Neuronal stem cell (in vitro differentiated cells): ENCODE results near the gene ANKS6.

Experiments used
- DNase-seq: peaks from one replicate; pipeline ENCODE4 v3.0.0-alpha.2; 2013; ENCODE audit warnings: low spot score
- H2AFZ ChIP-seq: one replicate; pipeline ENCODE4 v1.6.1; 2013; ENCODE audit warnings: mild to moderate bottlenecking, low read length, inconsistent platforms
- H2AK5ac ChIP-seq: 2 replicates; pipeline ENCODE4 v1.6.1; 2013; ENCODE audit warnings: low read depth, mild to moderate bottlenecking, inconsistent platforms, low read length, moderate library complexity, mixed read lengths
- H2BK120ac ChIP-seq: 2 replicates; pipeline ENCODE4 v1.6.1; 2013; ENCODE audit warnings: low read depth, mild to moderate bottlenecking, inconsistent platforms, low read length, moderate library complexity, mixed read lengths
- H2BK12ac ChIP-seq: one replicate; pipeline ENCODE4 v1.6.1; 2013; ENCODE audit warnings: low read length, inconsistent platforms
- H2BK15ac ChIP-seq: 2 replicates; pipeline ENCODE4 v1.6.1; 2013; ENCODE audit warnings: mild to moderate bottlenecking, low read length, inconsistent platforms, mixed read lengths
- H2BK5ac ChIP-seq: one replicate; pipeline ENCODE4 v1.6.1; 2013; ENCODE audit warnings: inconsistent platforms, mild to moderate bottlenecking, low read length, moderate library complexity
- H3K14ac ChIP-seq: one replicate; pipeline ENCODE4 v1.6.1; 2013; ENCODE audit warnings: low read length, inconsistent platforms
- H3K18ac ChIP-seq: 2 replicates; pipeline ENCODE4 v1.6.1; 2013; ENCODE audit warnings: low read length, inconsistent platforms
- H3K23ac ChIP-seq: 2 replicates; pipeline ENCODE4 v1.6.1; 2013; ENCODE audit warnings: low read depth, mild to moderate bottlenecking, mixed read lengths, low read length, inconsistent platforms; ENCODE audit not compliant: poor library complexity
- H3K27ac ChIP-seq: replicated peaks from 3 replicates; pipeline ENCODE4 v1.5.1; 2013; ENCODE audit warnings: low read length, inconsistent platforms
- H3K27me3 ChIP-seq, 3 experiments: 2 replicates each; pipeline ENCODE4 v1.6.1; 2013; ENCODE audit warnings: low read length in 3 of 3, mild to moderate bottlenecking in 2 of 3, inconsistent platforms in 1 of 3, low read depth in 1 of 3, mixed read lengths in 1 of 3, moderate library complexity in 1 of 3; ENCODE audit not compliant: control insufficient read depth in 3 of 3, insufficient read depth in 3 of 3
- H3K36me3 ChIP-seq, 2 donors: replicated peaks in 1 of 2; 2 replicates each; pipeline ENCODE4 v1.6.1; 2013; ENCODE audit warnings: low read length in 2 of 2; ENCODE audit not compliant: control insufficient read depth in 2 of 2, insufficient read depth in 2 of 2
- H3K4ac ChIP-seq: 2 replicates; pipeline ENCODE4 v1.6.1; 2013; ENCODE audit warnings: inconsistent platforms, mild to moderate bottlenecking, low read length, moderate library complexity
- H3K4me1 ChIP-seq, 2 donors: 1 replicate in 1 of 2; 2 replicates in 1 of 2; pipeline ENCODE4 v1.6.1; 2013; ENCODE audit warnings: low read length in 2 of 2, low read depth in 1 of 2; ENCODE audit not compliant: control insufficient read depth in 2 of 2, insufficient read depth in 1 of 2
- H3K4me2 ChIP-seq: one replicate; pipeline ENCODE4 v1.6.1; 2013; ENCODE audit warnings: mild to moderate bottlenecking, low read length, inconsistent platforms; ENCODE audit not compliant: insufficient read depth, poor library complexity, severe bottlenecking
- H3K4me3 ChIP-seq, 2 donors: 2 replicates each; pipeline ENCODE4 v1.5.1; 2013; ENCODE audit warnings: low read length in 2 of 2, mild to moderate bottlenecking in 2 of 2, inconsistent platforms in 1 of 2, moderate library complexity in 1 of 2
- H3K79me1 ChIP-seq: one replicate; pipeline ENCODE4 v1.6.1; 2013; ENCODE audit warnings: low read depth, mild to moderate bottlenecking, inconsistent platforms, low read length, moderate library complexity
- H3K9ac ChIP-seq: one replicate; pipeline ENCODE4 v1.6.1; 2013; ENCODE audit warnings: mild to moderate bottlenecking, low read depth, low read length, inconsistent platforms; ENCODE audit not compliant: poor library complexity
- H3K9me3 ChIP-seq, 2 donors: replicated peaks in 1 of 2; 2 replicates each; pipeline versions ENCODE3 to v1.6.1; 2013; ENCODE audit warnings: low read length in 2 of 2, mild to moderate bottlenecking in 2 of 2, inconsistent platforms in 1 of 2, low read depth in 1 of 2, mixed read lengths in 1 of 2, moderate library complexity in 1 of 2; ENCODE audit not compliant: control insufficient read depth in 2 of 2, insufficient read depth in 1 of 2
- H4K8ac ChIP-seq: one replicate; pipeline ENCODE4 v1.6.1; 2013; ENCODE audit warnings: low read depth, mild to moderate bottlenecking, inconsistent platforms, low read length, moderate library complexity
- H4K91ac ChIP-seq: one replicate; pipeline ENCODE4 v1.6.1; 2013; ENCODE audit warnings: low read length, low read depth, mild to moderate bottlenecking, inconsistent platforms; ENCODE audit not compliant: poor library complexity
- WGBS, 2 donors: extraction: QIAGEN DNeasy Blood & Tissue Kit; methylation state at CpG; one replicate each; pipeline ENCODE4 v1.1.7; 2013; ENCODE audit warnings: missing lambda C conversion rate in 2 of 2, mixed read lengths in 1 of 2; ENCODE audit not compliant: insufficient read length in 2 of 2, insufficient replicate concordance in 1 of 2; ENCODE audit errors: extremely low coverage in 2 of 2; 5-methylcytosine and 5-hydroxymethylcytosine counted together

ANKS6 gene

GRCh38 chr9:98797491-98797890 lies 1.1 kb upstream of the ANKS6 start:
- H3K4ac ChIP-seq = no peak overlapping the region
- no peak overlapping the region for H2BK120ac ChIP-seq
- no peaks in the 10 kb centered on the region for H3K36me3 ChIP-seq
- no peak overlapping the region for H3K9ac ChIP-seq
- H2BK15ac ChIP-seq = no peak overlapping the region
- H2AK5ac ChIP-seq = no peak overlapping the region
- DNase-seq = no peak
- H2BK12ac ChIP-seq = no peak overlapping the region
- H2AFZ ChIP-seq = no peak overlapping the region
- H3K4me3 ChIP-seq = no peak overlapping the region
- no peak overlapping the region for H3K14ac ChIP-seq
- H3K4me2 ChIP-seq = no peak overlapping the region
- no peak overlapping the region for H2BK5ac ChIP-seq
- no peak overlapping the region for H4K91ac ChIP-seq
- WGBS, 2 donors = no CpG with 5 or more reads among the region's 4 CpGs
- no peaks in the 10 kb centered on the region for H3K79me1 ChIP-seq
- H3K23ac ChIP-seq = no peak overlapping the region
- H4K8ac ChIP-seq = no peak overlapping the region
- no peak overlapping the region for H3K18ac ChIP-seq
- peaks cover 0 to 8% (median 2%) of the 10 kb centered on the region in 3 experiments for H3K27me3 ChIP-seq
- no peak overlapping the region for H3K27ac ChIP-seq
- H3K9me3 ChIP-seq = peaks cover 8 to 13% of the 10 kb centered on the region in 2 donors
- H3K4me1 ChIP-seq = peaks cover 0 to 12% of the 10 kb centered on the region in 2 donors

- Histone ChIP-seq H3K79me1 (peaks cover 4% of the 10 kb centered on the region), H2BK120ac (no peak overlapping the region), H4K8ac (no peak overlapping the region), H3K9me3 (peaks cover 8 to 13% of the 10 kb centered on the region in 2 donors), H2BK15ac (no peak overlapping the region), H3K36me3 (no peaks in the 10 kb centered on the region), H3K4ac (no peak overlapping the region), H2AK5ac (no peak overlapping the region), H3K27ac (no peak overlapping the region), H2AFZ (peak overlapping the region; percentile 100), H3K4me2 (peak overlapping the region; percentile 70), H4K91ac (no peak overlapping the region), H3K4me1 (peaks cover 7 to 21% of the 10 kb centered on the region in 2 donors), H2BK12ac (no peak overlapping the region), H2BK5ac (no peak overlapping the region), H3K14ac (no peak overlapping the region), H3K4me3 (peak overlapping the region; percentile 77 to 93), H3K23ac (peak overlapping the region; percentile 62), H3K18ac (peak overlapping the region; percentile 93), H3K27me3 (peaks cover 0 to 3% (median 2%) of the 10 kb centered on the region in 3 experiments), H3K9ac (peak overlapping the region; percentile 93)
- no CpG with 5 or more reads among the region's 48 CpGs for WGBS, 2 donors
- DNase-seq = no peak
Observed at GRCh38 chr9:98795970-98796363, 388 bp downstream of the ANKS6 start.

- Histone ChIP-seq H2AK5ac (no peak overlapping the region), H2BK120ac (no peak overlapping the region), H3K36me3 (peaks cover 3 to 5% of the 10 kb centered on the region in 2 donors), H3K79me1 (peaks cover 4% of the 10 kb centered on the region), H2BK5ac (no peak overlapping the region), H4K91ac (no peak overlapping the region), H3K4me3 (peak overlapping the region; percentile 26 to 77), H3K27me3 (peaks cover 0 to 3% (median 2%) of the 10 kb centered on the region in 3 experiments), H3K4ac (no peak overlapping the region), H2BK12ac (no peak overlapping the region), H2BK15ac (no peak overlapping the region), H3K4me1 (peaks cover 7 to 23% of the 10 kb centered on the region in 2 donors), H3K27ac (no peak overlapping the region), H3K9me3 (peaks cover 8 to 13% of the 10 kb centered on the region in 2 donors), H3K18ac (no peak overlapping the region), H4K8ac (no peak overlapping the region), H3K9ac (no peak overlapping the region), H3K14ac (no peak overlapping the region), H3K23ac (peak overlapping the region; percentile 3), H2AFZ (peak overlapping the region; percentile 100), H3K4me2 (peak overlapping the region; percentile 68)
- no peak for DNase-seq
- WGBS, 2 donors = no CpG with 5 or more reads among the region's 12 CpGs
Observed at GRCh38 chr9:98795295-98795955, 930 bp downstream of the ANKS6 start.

GRCh38 chr9:98794802-98795201 lies 1.6 kb downstream of the ANKS6 start:
- WGBS, 2 donors = no CpG with 5 or more reads among the region's 3 CpGs
- Histone ChIP-seq H3K9me3 (peaks cover 8 to 13% of the 10 kb centered on the region in 2 donors), H3K27me3 (peaks cover 0 to 2% (median 0%) of the 10 kb centered on the region in 3 experiments), H3K9ac (no peak overlapping the region), H4K8ac (no peak overlapping the region), H3K4me3 (peak overlapping the region in 1 of 2 donors; percentile 77), H4K91ac (no peak overlapping the region), H3K23ac (no peak overlapping the region), H2BK15ac (no peak overlapping the region), H3K14ac (no peak overlapping the region), H2BK120ac (no peak overlapping the region), H3K36me3 (peaks cover 7 to 11% of the 10 kb centered on the region in 2 donors), H3K79me1 (peaks cover 4% of the 10 kb centered on the region), H2BK5ac (no peak overlapping the region), H2AFZ (no peak overlapping the region), H3K4me1 (peaks cover 7 to 23% of the 10 kb centered on the region in 2 donors), H2AK5ac (no peak overlapping the region), H3K4me2 (no peak overlapping the region), H2BK12ac (no peak overlapping the region), H3K27ac (no peak overlapping the region), H3K18ac (no peak overlapping the region), H3K4ac (no peak overlapping the region)
- DNase-seq = no peak
